IMR-90 (cell line): Measurements from ENCODE around the gene ANTXR2. TPM values are rescaled to one million over a fixed set of nuclear protein-coding genes. Genes with fewer than 3 reads are reported as not detected.
A peak's percentile ranks its signal among the peaks of the same experiment; 100 is the strongest.

Experiments used
- ATAC-seq: fragments of 200-7000 bp; cut with Tn5 transposase; 2 replicates; pipeline ENCODE4 v1.9.1; 2020; ENCODE audit warnings: low read depth, mild to moderate bottlenecking, moderate library complexity
- BruUV-seq: library from RNA; stranded (reverse); fragments of 400-500 nt; replicated peaks from 2 replicates; lab custom pipeline; 2021; lab: Mats Ljungman, UMichigan
- CTCF ChIA-PET: fragments of 300-600 bp; formaldehyde crosslinking; extraction: SDS; loops from one replicate; lab custom pipeline; 2021; ENCODE audit warnings: antibody characterized with exemption; lab: Yijun Ruan, JAX
- POLR2A ChIA-PET: fragments of 300-600 bp; sonication (Branson Sonifier 250); formaldehyde crosslinking; loops from one replicate; lab custom pipeline; 2022; ENCODE audit warnings: antibody characterized with exemption; ENCODE audit not compliant: unreplicated experiment; lab: Charles Lee
- DNase-seq: peaks from one replicate; pipeline ENCODE4 v3.0.0; 2013
- H2AFZ ChIP-seq: replicated peaks from 2 replicates; pipeline ENCODE3; 2013; ENCODE audit warnings: low read length, mild to moderate bottlenecking; ENCODE audit not compliant: poor library complexity
- H2AK5ac ChIP-seq: 2 replicates; pipeline ENCODE4 v1.6.1; 2013; ENCODE audit warnings: low read depth, low read length, inconsistent platforms
- H2AK9ac ChIP-seq: replicated peaks from 2 replicates; pipeline ENCODE3; 2013; ENCODE audit warnings: mild to moderate bottlenecking, low read depth, low read length, moderate library complexity; ENCODE audit not compliant: poor library complexity
- H2BK120ac ChIP-seq: 2 replicates; pipeline ENCODE4 v1.6.1; 2013; ENCODE audit warnings: low read depth, low read length, inconsistent platforms
- H2BK15ac ChIP-seq: 3 replicates; pipeline ENCODE4 v1.6.1; 2013; ENCODE audit warnings: low read depth, low read length, inconsistent platforms
- H2BK20ac ChIP-seq: 2 replicates; pipeline ENCODE4 v1.6.1; 2013; ENCODE audit warnings: low read depth, mild to moderate bottlenecking, inconsistent platforms, low read length, moderate library complexity
- H2BK5ac ChIP-seq: 2 replicates; pipeline ENCODE4 v1.6.1; 2013; ENCODE audit warnings: mild to moderate bottlenecking, low read depth, low read length, inconsistent platforms; ENCODE audit not compliant: poor library complexity, severe bottlenecking
- H3K14ac ChIP-seq: replicated peaks from 2 replicates; pipeline ENCODE4 v1.6.1; 2013; ENCODE audit warnings: low read depth, low read length, inconsistent platforms
- H3K18ac ChIP-seq: 2 replicates; pipeline ENCODE4 v1.6.1; 2013; ENCODE audit warnings: low read depth, low read length, control low read depth
- H3K23ac ChIP-seq: 2 replicates; pipeline ENCODE4 v1.6.1; 2013; ENCODE audit warnings: low read depth, low read length, inconsistent platforms
- H3K27ac ChIP-seq: 2 replicates; pipeline ENCODE4 v1.5.1; 2013; ENCODE audit warnings: mild to moderate bottlenecking, control low read depth, low read length; ENCODE audit not compliant: insufficient read depth
- H3K27me3 ChIP-seq: 2 replicates; pipeline ENCODE4 v1.6.1; 2013; ENCODE audit warnings: low read length; ENCODE audit not compliant: control insufficient read depth, insufficient read depth
- H3K36me3 ChIP-seq: 2 replicates; pipeline ENCODE4 v1.6.1; 2013; ENCODE audit warnings: low read length, mixed read lengths; ENCODE audit not compliant: control insufficient read depth, insufficient read depth
- H3K4ac ChIP-seq: 2 replicates; pipeline ENCODE4 v1.6.1; 2013; ENCODE audit warnings: low read depth, low read length, inconsistent platforms
- H3K4me1 ChIP-seq: 2 replicates; pipeline ENCODE4 v1.6.1; 2013; ENCODE audit warnings: low read length, mixed read lengths; ENCODE audit not compliant: control insufficient read depth, insufficient read depth
- H3K4me2 ChIP-seq: 2 replicates; pipeline ENCODE4 v1.6.1; 2013; ENCODE audit warnings: low read depth, mild to moderate bottlenecking, control low read depth, low read length, moderate library complexity
- H3K4me3 ChIP-seq: 2 replicates; pipeline ENCODE4 v1.5.1; 2013; ENCODE audit warnings: low read depth, mild to moderate bottlenecking, control low read depth, low read length, moderate library complexity; ENCODE audit not compliant: insufficient read depth
- H3K56ac ChIP-seq: 2 replicates; pipeline ENCODE4 v1.6.1; 2013; ENCODE audit warnings: low read length, inconsistent platforms; ENCODE audit not compliant: insufficient read depth; ENCODE audit errors: extremely low read depth
- H3K79me1 ChIP-seq, 2 experiments: 2 replicates each; pipeline ENCODE4 v1.6.1; 2013; ENCODE audit warnings: low read length in 2 of 2, inconsistent platforms in 1 of 2, low read depth in 1 of 2
- H3K9ac ChIP-seq: 2 replicates; pipeline ENCODE4 v1.6.1; 2013; ENCODE audit warnings: low read depth, low read length, control low read depth
- H3K9me1 ChIP-seq: 2 replicates; pipeline ENCODE4 v1.6.1; 2013; ENCODE audit warnings: low read length, inconsistent platforms; ENCODE audit not compliant: insufficient read depth
- H3K9me3 ChIP-seq: 2 replicates; pipeline ENCODE4 v1.6.1; 2013; ENCODE audit warnings: low read length; ENCODE audit not compliant: control insufficient read depth, insufficient read depth
- H4K20me1 ChIP-seq: 2 replicates; pipeline ENCODE4 v1.6.1; 2013; ENCODE audit warnings: low read length, inconsistent platforms; ENCODE audit not compliant: insufficient read depth
- H4K5ac ChIP-seq: 2 replicates; pipeline ENCODE4 v1.6.1; 2013; ENCODE audit warnings: mild to moderate bottlenecking, low read depth, low read length, control low read depth
- H4K8ac ChIP-seq, 2 experiments: 2 replicates each; pipeline ENCODE4 v1.6.1; 2013; ENCODE audit warnings: low read depth in 2 of 2, low read length in 2 of 2, control low read depth in 1 of 2, inconsistent platforms in 1 of 2
- H4K91ac ChIP-seq: 2 replicates; pipeline ENCODE4 v1.6.1; 2013; ENCODE audit warnings: low read depth, low read length, inconsistent platforms; ENCODE audit not compliant: insufficient read depth
- CEBPB ChIP-seq: IDR thresholded peaks from 2 replicates; pipeline ENCODE4 v1.6.1; 2012; ENCODE audit warnings: low read depth, low read length, improper control_type of control experiment
- CHD1 ChIP-seq: IDR thresholded peaks from 2 replicates; pipeline ENCODE4 v1.6.1; 2012; ENCODE audit warnings: low read depth, low read length, improper control_type of control experiment
- FOS ChIP-seq: fragments of 150-350 bp; IDR thresholded peaks from 2 replicates; pipeline ENCODE4 v1.6.1; 2016; ENCODE audit warnings: low read depth, low read length
- MAZ ChIP-seq: IDR thresholded peaks from 2 replicates; pipeline ENCODE4 v1.6.1; 2012; ENCODE audit warnings: low read depth, mild to moderate bottlenecking, low read length, improper control_type of control experiment, moderate library complexity, borderline replicate concordance
- MXI1 ChIP-seq: IDR thresholded peaks from 2 replicates; pipeline ENCODE4 v1.6.1; 2012; ENCODE audit warnings: low read depth, mild to moderate bottlenecking, low read length, moderate library complexity, borderline replicate concordance
- RAD21 ChIP-seq: IDR thresholded peaks from 2 replicates; pipeline ENCODE4 v1.6.1; 2012; ENCODE audit warnings: low read length, improper control_type of control experiment
- SMC3 ChIP-seq: fragments of 150-350 bp; IDR thresholded peaks from 2 replicates; pipeline ENCODE4 v1.6.1; 2016; ENCODE audit warnings: low read depth, mild to moderate bottlenecking, antibody characterized with exemption, low read length, moderate library complexity
- WGBS, 2 experiments: methylation state at CpG; one replicate each; pipeline versions ENCODE4 v1.1.5 to v1.1.7; 2013; ENCODE audit warnings: missing lambda C conversion rate in 2 of 2; ENCODE audit not compliant: insufficient read length in 1 of 2; ENCODE audit errors: extremely low coverage in 2 of 2; 5-methylcytosine and 5-hydroxymethylcytosine counted together
- dilution Hi-C: fragments of 300-500 bp; cut with HindIII; formaldehyde crosslinking; loops from one replicate; pipeline ENCODE4 v1.14.3; 2018; ENCODE audit warnings: low sequenced_read_pairs; ENCODE audit not compliant: unreplicated experiment
- in situ Hi-C: fragments of 300-500 bp; cut with MboI; formaldehyde crosslinking; loops from 3 replicates; pipeline ENCODE4 v1.14.3; 2019; ENCODE audit warnings: low sequenced_read_pairs, inconsistent platforms, mixed read lengths
- intact Hi-C: fragments of 100-400 bp; cut with micrococcal nuclease; formaldehyde crosslinking; loops from 2 replicates; pipeline ENCODE4 v1.10.0; 2022
- polyA plus RNA-seq, 3 experiments: library from polyadenylated mRNA; depleted of rRNA; stranded (reverse); fragments of >200 nt; gene quantifications; 2 replicates each; pipeline ENCODE4 v1.2.3, GENCODE V29; 2012; ENCODE audit warnings: low replicate concordance in 1 of 3
- total RNA-seq: library from RNA; depleted of rRNA; stranded (reverse); fragments of >200 nt; gene quantifications from 2 replicates; pipeline ENCODE4 v1.2.3, GENCODE V29; 2012

Gene ANTXR2
- total and polyA plus RNA-seq, 2 of the 4 experiments (the other 2 are of a cell fraction), result 46.8 to 88.5 TPM

DNA sequence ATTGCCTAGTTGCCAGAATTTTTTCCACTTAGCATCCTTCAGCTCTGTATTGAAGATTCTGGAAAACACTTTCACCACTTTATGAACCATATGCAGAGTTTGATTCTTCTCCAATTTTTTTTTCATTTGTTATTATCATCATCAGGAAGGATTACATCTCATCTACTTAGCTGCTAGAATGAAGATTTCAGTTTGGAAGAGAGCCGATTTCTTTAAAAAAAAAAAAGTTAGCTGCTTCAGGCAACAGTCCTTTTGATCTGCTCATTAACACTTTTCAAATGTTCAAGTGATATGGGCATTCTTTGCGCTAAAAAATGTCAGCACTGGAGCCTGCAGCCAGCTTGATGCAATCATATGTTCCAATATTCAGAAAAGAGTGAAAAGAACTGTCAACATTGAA, 76.2 kb downstream of the ANTXR2 start:
- Histone ChIP-seq H3K9me1 (no peaks in the 10 kb centered on the region), H2BK15ac (no peak overlapping the region), H3K9ac (no peak overlapping the region), H3K14ac (no peak overlapping the region), H2BK20ac (no peak overlapping the region), H3K23ac (no peak overlapping the region), H3K4ac (no peak overlapping the region), H3K4me2 (peak overlapping the region; percentile 50; the same call in 1 of the 2 replicates), H4K91ac (no peak overlapping the region), H3K4me1 (no peaks in the 10 kb centered on the region; the same call in 1 of the 2 replicates), H2BK5ac (no peak overlapping the region), H3K18ac (no peak overlapping the region), H2BK120ac (no peak overlapping the region), H3K27me3 (no peaks in the 10 kb centered on the region), H4K20me1 (no peaks in the 10 kb centered on the region), H3K27ac (no peak overlapping the region; the same call in 1 of the 2 replicates), H3K4me3 (no peak overlapping the region), H2AFZ (no peak overlapping the region), H2AK9ac (no peak overlapping the region), H3K36me3 (peaks cover 1% of the 10 kb centered on the region; the same call in 1 of the 2 replicates), H4K5ac (no peak overlapping the region), H3K56ac (no peak overlapping the region), H3K79me1 (peaks cover 29% of the 10 kb centered on the region in 2 experiments), H4K8ac (no peak overlapping the region), H3K9me3 (no peaks in the 10 kb centered on the region), H2AK5ac (no peak overlapping the region)
- in situ Hi-C loops (no loop called here), dilution Hi-C loops (no loop called here), intact Hi-C loops (no loop called here)
- no TSS peak for BruUV-seq
- CTCF ChIA-PET, result no interaction called here
- TF ChIP-seq CEBPB, result no peak
- TF ChIP-seq CHD1, result no peak
- no peak for TF ChIP-seq RAD21
- TF ChIP-seq SMC3, result no peak
- no peak for TF ChIP-seq FOS
- no peak for TF ChIP-seq MXI1
- TF ChIP-seq MAZ, result no peak
- 40% methylated on average over 1 of the region's 2 CpGs; no CpG with 5 or more reads in 1 of the 2 experiments for WGBS, 2 experiments
- ATAC-seq (no peak), DNase-seq (no peak)
- POLR2A ChIA-PET, result no interaction called here
